PFSK-1 (cell line): ENCODE measurements around the gene TRAPPC11.

Source experiments
- FOXP2 ChIP-seq: optimal IDR thresholded peaks from 2 replicates; pipeline ENCODE3; 2011; ENCODE audit warnings: borderline replicate concordance, control low read depth, inconsistent platforms; ENCODE audit not compliant: insufficient read depth; ENCODE audit errors: extremely low read length, extremely low read depth
- POLR2AphosphoS5 ChIP-seq: IDR thresholded peaks from 2 replicates; pipeline ENCODE4 v1.6.1; 2012; ENCODE audit warnings: low read depth, mild to moderate bottlenecking, control low read depth, low read length, moderate library complexity
- REST ChIP-seq, 2 experiments: IDR thresholded peaks; 2 replicates each; pipeline versions ENCODE4 v1.6.1 to v1.8.0; 2011 to 2012; ENCODE audit warnings: low read depth in 2 of 2, low read length in 2 of 2, control low read depth in 1 of 2, inconsistent platforms in 1 of 2, mild to moderate bottlenecking in 1 of 2, moderate library complexity in 1 of 2; ENCODE audit not compliant: insufficient read depth in 1 of 2
- SIN3A ChIP-seq: IDR thresholded peaks from 2 replicates; pipeline ENCODE4 v1.6.1; 2012; ENCODE audit warnings: mild to moderate bottlenecking, low read length, moderate library complexity, borderline replicate concordance; ENCODE audit not compliant: insufficient read depth
- TAF1 ChIP-seq: IDR thresholded peaks from 2 replicates; pipeline ENCODE4 v1.6.1; 2012; ENCODE audit warnings: low read length, control low read depth, borderline replicate concordance; ENCODE audit not compliant: insufficient read depth

The TRAPPC11 gene

DNA sequence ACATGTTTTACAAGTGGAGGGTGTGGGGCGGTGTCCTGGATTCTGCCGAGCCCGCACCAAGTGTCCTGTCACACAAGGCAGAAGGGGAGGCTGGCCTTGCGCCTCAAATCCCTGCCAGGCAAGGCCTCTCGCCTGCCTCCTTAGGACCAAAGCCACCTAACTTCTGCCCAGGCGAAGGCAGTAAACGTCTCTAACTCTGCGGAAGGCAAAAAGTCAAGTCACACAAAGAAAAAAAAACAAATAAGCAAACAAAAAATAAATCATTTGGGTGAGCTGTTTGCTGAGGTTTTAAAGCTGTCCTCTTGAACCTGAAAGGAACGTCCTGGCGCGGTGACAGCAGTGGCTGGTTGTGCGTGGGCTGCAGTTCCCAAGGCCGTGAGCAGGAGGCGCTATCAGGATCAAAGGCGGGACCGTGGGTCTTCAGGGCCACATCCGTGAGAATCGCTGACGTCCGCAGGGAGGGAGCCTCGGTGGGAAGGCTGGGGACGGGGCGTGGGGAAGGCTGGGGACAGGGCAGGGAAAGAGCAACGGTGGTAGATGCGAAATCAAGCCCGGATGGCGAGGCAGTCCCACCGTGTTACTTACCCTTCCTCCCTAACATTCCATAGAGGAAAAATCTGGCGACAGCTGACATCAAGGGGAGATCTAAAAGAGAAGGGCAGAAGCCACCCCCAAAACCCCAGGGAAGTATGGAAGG lies 99.1 kb downstream of the TRAPPC11 start:
- TF ChIP-seq FOXP2 = no peak
- no peak for TF ChIP-seq POLR2AphosphoS5
- TF ChIP-seq REST (IDR thresholded peaks at IDR 0.05; ENCODE audit: insufficient read depth in 1 of 2, low read depth in 2 of 2, low read length in 2 of 2) = no peak
- TF ChIP-seq TAF1 = no peak
- no peak for TF ChIP-seq SIN3A

- no peak for TF ChIP-seq FOXP2
- TF ChIP-seq REST (IDR thresholded peaks at IDR 0.05; ENCODE audit: insufficient read depth in 1 of 2, low read depth in 2 of 2, low read length in 2 of 2) = no peak
- TF ChIP-seq POLR2AphosphoS5 = no peak
- TF ChIP-seq TAF1 = no peak
- TF ChIP-seq SIN3A = no peak
Measured at GRCh38 chr4:183758758-183759447, 99.8 kb downstream of the TRAPPC11 start.

DNA sequence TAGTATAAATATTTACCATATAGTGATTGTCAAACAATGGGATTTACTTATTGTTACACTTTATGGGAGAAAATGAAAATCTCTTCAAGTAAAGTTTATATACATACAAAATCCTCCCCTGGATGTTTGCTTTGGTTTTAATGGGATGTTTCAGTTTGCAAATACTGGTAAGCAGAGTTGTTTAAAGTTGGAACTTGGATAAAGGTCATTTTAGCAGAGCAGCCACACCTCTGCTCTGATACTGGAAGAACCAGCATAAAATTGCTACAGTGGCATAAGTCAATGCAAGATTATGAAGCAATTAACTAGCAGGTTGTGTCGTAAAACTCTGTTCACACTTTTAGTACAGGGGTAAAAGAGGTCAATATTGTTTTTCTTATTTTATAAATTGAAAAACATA lies 101.2 kb downstream of the TRAPPC11 start:
- TF ChIP-seq TAF1 (no peak), POLR2AphosphoS5 (no peak), FOXP2 (no peak), SIN3A (no peak), REST (IDR thresholded peaks at IDR 0.05; ENCODE audit: insufficient read depth in 1 of 2, low read depth in 2 of 2, low read length in 2 of 2) (no peak)
